Measurements from ENCODE around the gene RHOBTB1. TPM values are rescaled to one million over a fixed set of nuclear protein-coding genes. Genes with fewer than 3 reads are reported as not detected.

RHOBTB1 gene
- total and polyA plus RNA-seq, 2 donors (not counting 1 experiment from before 2014, with no cell fraction given): 19.8 to 42.6 TPM

GRCh38 chr10:60977161-60978122, 33.5 kb upstream of the RHOBTB1 start:
- no peak overlapping the region for H3K9ac ChIP-seq (ENCODE audit: insufficient read depth, low read length)
- H3K27me3 ChIP-seq (ENCODE audit: control insufficient read depth, insufficient read depth, low read length): no peaks in the 10 kb centered on the region
- no peaks in the 10 kb centered on the region for H3K79me2 ChIP-seq (ENCODE audit: control insufficient read depth, insufficient read depth, low read length)
- no peaks in the 10 kb centered on the region for H4K20me1 ChIP-seq (ENCODE audit: control insufficient read depth, extremely low read depth, insufficient read depth, low read length)
- H2AFZ ChIP-seq (ENCODE audit: low read length): no peak overlapping the region
- no peak for DNase-seq (ENCODE audit: low read depth in 2 of 2)
- no peaks in the 10 kb centered on the region for H3K36me3 ChIP-seq (ENCODE audit: control insufficient read depth, insufficient read depth, low read length)
- no peaks in the 10 kb centered on the region for H3K9me3 ChIP-seq (ENCODE audit: control insufficient read depth, insufficient read depth, low read depth, low read length)
- H3K4me2 ChIP-seq (ENCODE audit: extremely low read depth, insufficient read depth, low read length): no peak overlapping the region
- peaks cover 2% of the 10 kb centered on the region for H3K4me1 ChIP-seq (ENCODE audit: control insufficient read depth, extremely low read depth, insufficient read depth, low read length)
- TF ChIP-seq EZH2 (IDR thresholded peaks at IDR 0.05; ENCODE audit: low read length, missing control alignments): no peak
- TF ChIP-seq CTCF (conservative IDR thresholded peaks at IDR 0.05 in 1 of 2, IDR thresholded peaks at IDR 0.05 in 1 of 2; ENCODE audit: low read depth in 1 of 2, low read length in 2 of 2): no peak
- H3K27ac ChIP-seq (ENCODE audit: insufficient read depth, low read length): no peak overlapping the region
- no peak overlapping the region for H3K4me3 ChIP-seq (replicated peaks in 1 of 4; ENCODE audit: control extremely low read depth in 1 of 4, insufficient read depth in 1 of 4, low read depth in 3 of 4, low read length in 4 of 4)

GRCh38 chr10:60976687-60977086, 32.7 kb upstream of the RHOBTB1 start:
- H3K79me2 ChIP-seq (ENCODE audit: control insufficient read depth, insufficient read depth, low read length): no peaks in the 10 kb centered on the region
- H3K4me2 ChIP-seq (ENCODE audit: extremely low read depth, insufficient read depth, low read length): no peak overlapping the region
- H4K20me1 ChIP-seq (ENCODE audit: control insufficient read depth, extremely low read depth, insufficient read depth, low read length): no peaks in the 10 kb centered on the region
- H3K36me3 ChIP-seq (ENCODE audit: control insufficient read depth, insufficient read depth, low read length): no peaks in the 10 kb centered on the region
- H3K9me3 ChIP-seq (ENCODE audit: control insufficient read depth, insufficient read depth, low read depth, low read length): no peaks in the 10 kb centered on the region
- TF ChIP-seq CTCF (conservative IDR thresholded peaks at IDR 0.05 in 1 of 2, IDR thresholded peaks at IDR 0.05 in 1 of 2; ENCODE audit: low read depth in 1 of 2, low read length in 2 of 2) (no peak), EZH2 (IDR thresholded peaks at IDR 0.05; ENCODE audit: low read length, missing control alignments) (no peak)
- H3K27me3 ChIP-seq (ENCODE audit: control insufficient read depth, insufficient read depth, low read length): no peaks in the 10 kb centered on the region
- H2AFZ ChIP-seq (ENCODE audit: low read length): no peak overlapping the region
- no peak overlapping the region for H3K9ac ChIP-seq (ENCODE audit: insufficient read depth, low read length)
- peaks cover 2% of the 10 kb centered on the region for H3K4me1 ChIP-seq (ENCODE audit: control insufficient read depth, extremely low read depth, insufficient read depth, low read length)
- H3K27ac ChIP-seq (ENCODE audit: insufficient read depth, low read length): no peak overlapping the region
- no peak overlapping the region for H3K4me3 ChIP-seq (replicated peaks in 1 of 4; ENCODE audit: control extremely low read depth in 1 of 4, insufficient read depth in 1 of 4, low read depth in 3 of 4, low read length in 4 of 4)
- DNase-seq (ENCODE audit: low read depth in 2 of 2): no peak

GRCh38 chr10:60975716-60976115, 31.7 kb upstream of the RHOBTB1 start:
- H3K4me3 ChIP-seq (replicated peaks in 1 of 4; ENCODE audit: control extremely low read depth in 1 of 4, insufficient read depth in 1 of 4, low read depth in 3 of 4, low read length in 4 of 4): no peak overlapping the region
- H3K9ac ChIP-seq (ENCODE audit: insufficient read depth, low read length): no peak overlapping the region
- H3K27ac ChIP-seq (ENCODE audit: insufficient read depth, low read length): no peak overlapping the region
- no peaks in the 10 kb centered on the region for H3K36me3 ChIP-seq (ENCODE audit: control insufficient read depth, insufficient read depth, low read length)
- DNase-seq (ENCODE audit: low read depth in 2 of 2): peak in 1 of 2 donors; percentile 85
- no peak for TF ChIP-seq EZH2 (IDR thresholded peaks at IDR 0.05; ENCODE audit: low read length, missing control alignments)
- TF ChIP-seq CTCF (conservative IDR thresholded peaks at IDR 0.05 in 1 of 2, IDR thresholded peaks at IDR 0.05 in 1 of 2; ENCODE audit: low read depth in 1 of 2, low read length in 2 of 2): no peak
- H2AFZ ChIP-seq (ENCODE audit: low read length): no peak overlapping the region
- H3K27me3 ChIP-seq (ENCODE audit: control insufficient read depth, insufficient read depth, low read length): no peaks in the 10 kb centered on the region
- peaks cover 2% of the 10 kb centered on the region for H3K4me1 ChIP-seq (ENCODE audit: control insufficient read depth, extremely low read depth, insufficient read depth, low read length)
- H4K20me1 ChIP-seq (ENCODE audit: control insufficient read depth, extremely low read depth, insufficient read depth, low read length): no peaks in the 10 kb centered on the region
- no peaks in the 10 kb centered on the region for H3K9me3 ChIP-seq (ENCODE audit: control insufficient read depth, insufficient read depth, low read depth, low read length)
- H3K79me2 ChIP-seq (ENCODE audit: control insufficient read depth, insufficient read depth, low read length): no peaks in the 10 kb centered on the region
- H3K4me2 ChIP-seq (ENCODE audit: extremely low read depth, insufficient read depth, low read length): no peak overlapping the region
